T-cell (primary cell): ENCODE measurements around the gene CAMK2D. TPM values are rescaled to one million over a fixed set of nuclear protein-coding genes. Genes with fewer than 3 reads are reported as not detected.

Source experiments
- ATAC-seq, 4 experiments: fragments of 200-7000 bp in 3 of 4; fragments of 150-1000 bp in 1 of 4; cut with Tn5 transposase; replicated peaks in 1 of 4; 1 replicate in 3 of 4; 2 replicates in 1 of 4; pipeline ENCODE4 v1.10.0; 2021; ENCODE audit warnings: moderate library complexity in 3 of 4, mild to moderate bottlenecking in 2 of 4, moderate number of reproducible peaks in 1 of 4
- CTCF ChIA-PET, 2 donors: fragments of 300-600 bp; sonication (Branson Sonifier 250); formaldehyde crosslinking; loops; one replicate each; lab custom pipeline; 2022; ENCODE audit warnings: antibody characterized with exemption in 2 of 2; lab: Charles Lee
- POLR2A ChIA-PET, 2 donors: fragments of 300-600 bp; sonication (Branson Sonifier 250); formaldehyde crosslinking; loops; one replicate each; lab custom pipeline; 2022; ENCODE audit warnings: antibody characterized with exemption in 2 of 2; lab: Charles Lee
- DNase-seq, 35 experiments: peaks; one replicate each; pipeline versions ENCODE4 v3.0.0 to v3.0.0-alpha.2; 2013 to 2023
- H3K27ac ChIP-seq: one replicate; pipeline ENCODE4 v1.5.1; 2013; ENCODE audit warnings: low read length
- H3K27me3 ChIP-seq, 2 experiments: replicated peaks in 1 of 2; 1 replicate in 1 of 2; 2 replicates in 1 of 2; pipeline versions ENCODE4 v1.6.1 to v1.7.0; 2013; ENCODE audit warnings: low read length in 1 of 2, mixed read lengths in 1 of 2; ENCODE audit not compliant: control insufficient read depth in 2 of 2, insufficient read depth in 2 of 2; ENCODE audit errors: extremely low read depth in 1 of 2
- H3K36me3 ChIP-seq, 2 donors: 1 replicate in 1 of 2; 2 replicates in 1 of 2; pipeline versions ENCODE4 v1.6.1 to v1.7.0; 2013; ENCODE audit warnings: low read length in 1 of 2; ENCODE audit not compliant: control insufficient read depth in 2 of 2, insufficient read depth in 1 of 2; ENCODE audit errors: extremely low read depth in 1 of 2
- H3K4me1 ChIP-seq, 2 experiments: 1 replicate in 1 of 2; 2 replicates in 1 of 2; pipeline versions ENCODE4 v1.6.1 to v1.7.0; 2013; ENCODE audit warnings: low read length in 2 of 2, mixed read lengths in 1 of 2; ENCODE audit not compliant: insufficient read depth in 2 of 2, control insufficient read depth in 1 of 2; ENCODE audit errors: extremely low read depth in 1 of 2
- H3K4me3 ChIP-seq, 2 donors: 1 replicate in 1 of 2; 2 replicates in 1 of 2; pipeline versions ENCODE4 v1.5.1 to v1.7.0; 2013; ENCODE audit warnings: mild to moderate bottlenecking in 2 of 2, low read length in 1 of 2, moderate library complexity in 1 of 2; ENCODE audit not compliant: control insufficient read depth in 1 of 2; ENCODE audit errors: extremely low read depth in 1 of 2
- H3K9me3 ChIP-seq: 2 replicates; pipeline ENCODE4 v1.7.0; 2013
- H3K27ac Mint-ChIP-seq, 2 donors: one replicate each; pipeline ENCODE4 v1.8.0; 2020 to 2021; ENCODE audit warnings: mild to moderate bottlenecking in 2 of 2, mixed read lengths in 2 of 2
- H3K27me3 Mint-ChIP-seq, 2 donors: one replicate each; pipeline ENCODE4 v1.8.0; 2021 to 2022; ENCODE audit warnings: mixed read lengths in 2 of 2
- H3K36me3 Mint-ChIP-seq: one replicate; pipeline ENCODE4 v1.8.0; 2021; ENCODE audit warnings: mixed read lengths
- H3K4me1 Mint-ChIP-seq, 3 donors: one replicate each; pipeline ENCODE4 v1.8.0; 2020 to 2022; ENCODE audit warnings: mixed read lengths in 3 of 3, mild to moderate bottlenecking in 1 of 3
- H3K4me3 Mint-ChIP-seq, 3 donors: one replicate each; pipeline ENCODE4 v1.8.0; 2020 to 2022; ENCODE audit warnings: mild to moderate bottlenecking in 3 of 3, mixed read lengths in 3 of 3, moderate library complexity in 3 of 3
- H3K9me3 Mint-ChIP-seq, 3 donors: one replicate each; pipeline ENCODE4 v1.8.0; 2020 to 2022; ENCODE audit warnings: mixed read lengths in 3 of 3
- WGBS: methylation state at CpG from one replicate; pipeline ENCODE4 v1.1.5; 2013; ENCODE audit warnings: missing lambda C conversion rate; ENCODE audit not compliant: insufficient coverage; 5-methylcytosine and 5-hydroxymethylcytosine counted together
- total RNA-seq, 35 experiments: library from RNA in 6 of 35; stranded (reverse) in 6 of 35; fragments of 120-200 nt in 1 of 35; gene quantifications; one replicate each; pipeline versions ENCODE4 v1.2.1 to v1.2.4 and lab custom pipeline; 2013 to 2026

The CAMK2D gene
- total RNA-seq, 5 donors from 2014 or later (not counting 1 experiment from before 2014, with no cell fraction given): 30.9 to 36.2 (median 35.4) TPM

DNA sequence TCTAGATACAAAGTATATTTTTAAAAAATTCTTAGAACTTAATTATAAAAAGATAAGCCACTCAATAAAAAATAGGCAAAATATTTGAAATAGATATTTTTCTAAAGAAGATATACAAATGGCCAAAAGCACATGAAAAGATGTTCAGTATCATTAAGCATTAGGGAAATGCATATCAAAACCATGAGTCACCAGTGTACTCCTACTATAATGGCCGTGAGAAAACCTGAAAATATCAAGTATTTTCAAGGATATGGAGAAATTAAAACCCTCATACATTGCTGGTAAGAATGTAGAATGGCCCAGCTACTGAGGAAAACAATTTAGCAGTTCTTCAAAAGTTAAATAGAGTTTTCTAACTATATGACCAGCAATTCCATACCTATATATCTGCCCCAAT lies 337.9 kb downstream of the CAMK2D start:
- Histone ChIP-seq H3K9me3 (no peaks in the 10 kb centered on the region), H3K4me1 (no peaks in the 10 kb centered on the region), H3K36me3 (no peaks in the 10 kb centered on the region), H3K27ac (no peak overlapping the region), H3K4me3 (no peak overlapping the region), H3K27me3 (no peaks in the 10 kb centered on the region)
- Mint-ChIP-seq H3K9me3 (peaks cover 4 to 32% (median 13%) of the 10 kb centered on the region in 3 donors), H3K27me3 (peaks cover 1 to 4% of the 10 kb centered on the region in 2 donors), H3K36me3 (no peaks in the 10 kb centered on the region), H3K4me1 (no peaks in the 10 kb centered on the region), H3K4me3 (no peak overlapping the region), H3K27ac (no peak overlapping the region)
- ChIA-PET CTCF (no interaction called here), POLR2A (no interaction called here)
- no CpG with 5 or more reads among the region's 1 CpG for WGBS
- ATAC-seq (no peak), DNase-seq (no peak)

DNA sequence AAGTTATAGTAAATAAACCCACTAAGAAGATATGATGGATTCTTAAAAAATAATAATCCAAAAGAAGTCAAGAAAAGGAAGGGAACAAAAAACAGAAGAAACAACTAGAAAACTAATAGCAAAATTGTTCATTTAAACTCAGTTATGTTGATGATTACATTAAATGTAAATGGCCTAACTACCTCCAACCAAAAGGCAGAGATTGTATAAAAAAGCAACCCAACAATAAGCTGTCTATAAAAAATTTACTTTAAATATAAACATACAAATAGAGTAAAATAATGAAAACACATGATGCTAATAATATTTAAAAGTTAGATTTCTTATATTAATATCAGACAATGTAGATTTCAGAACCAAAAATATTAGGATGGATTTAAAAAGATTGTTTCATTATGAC lies 340.6 kb downstream of the CAMK2D start:
- Mint-ChIP-seq H3K4me3 (no peak overlapping the region), H3K27me3 (peaks cover 5 to 12% of the 10 kb centered on the region in 2 donors), H3K36me3 (no peaks in the 10 kb centered on the region), H3K27ac (no peak overlapping the region), H3K4me1 (no peaks in the 10 kb centered on the region), H3K9me3 (peaks cover 4 to 32% (median 13%) of the 10 kb centered on the region in 3 donors)
- H3K9me3 ChIP-seq: no peaks in the 10 kb centered on the region
- CTCF ChIA-PET: no interaction called here
- no peaks in the 10 kb centered on the region for H3K36me3 ChIP-seq
- H3K4me3 ChIP-seq: no peak overlapping the region
- H3K4me1 ChIP-seq: no peaks in the 10 kb centered on the region
- DNase-seq (no peak), ATAC-seq (no peak)
- no peak overlapping the region for H3K27ac ChIP-seq
- POLR2A ChIA-PET: no interaction called here
- H3K27me3 ChIP-seq: peaks cover 0 to 2% of the 10 kb centered on the region in 2 experiments

DNA sequence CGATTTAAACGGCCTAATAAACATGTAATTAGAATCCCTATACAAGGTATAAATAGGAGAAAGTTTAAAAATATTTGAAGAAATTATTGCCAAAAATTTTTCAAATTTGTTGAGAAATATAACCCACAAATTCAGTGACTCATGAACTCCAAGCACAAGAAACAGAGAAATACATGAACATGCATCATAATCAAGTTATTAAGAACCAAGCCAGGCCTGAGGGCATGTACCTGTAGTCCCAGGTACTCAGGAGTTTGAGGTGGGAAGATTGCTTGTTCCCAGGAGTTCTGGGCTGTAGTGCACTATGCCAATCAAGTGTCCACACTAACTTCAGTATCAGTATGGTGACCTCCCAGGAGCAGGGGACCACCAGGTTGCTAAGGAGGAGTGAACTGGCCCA lies 341.9 kb downstream of the CAMK2D start:
- no peak overlapping the region for H3K4me3 ChIP-seq
- peaks cover 5 to 12% of the 10 kb centered on the region in 2 donors for H3K27me3 Mint-ChIP-seq
- ATAC-seq (no peak), DNase-seq (no peak)
- no peak overlapping the region for H3K4me3 Mint-ChIP-seq
- H3K4me1 ChIP-seq: no peaks in the 10 kb centered on the region
- CTCF ChIA-PET: no interaction called here
- H3K9me3 ChIP-seq: no peaks in the 10 kb centered on the region
- peaks cover 4 to 32% (median 13%) of the 10 kb centered on the region in 3 donors for H3K9me3 Mint-ChIP-seq
- H3K36me3 ChIP-seq: no peaks in the 10 kb centered on the region
- H3K36me3 Mint-ChIP-seq: no peaks in the 10 kb centered on the region
- WGBS: no CpG with 5 or more reads among the region's 2 CpGs
- POLR2A ChIA-PET: no interaction called here
- no peaks in the 10 kb centered on the region for H3K4me1 Mint-ChIP-seq
- H3K27me3 ChIP-seq: peaks cover 0 to 2% of the 10 kb centered on the region in 2 experiments
- no peak overlapping the region for H3K27ac Mint-ChIP-seq
- H3K27ac ChIP-seq: no peak overlapping the region

DNA sequence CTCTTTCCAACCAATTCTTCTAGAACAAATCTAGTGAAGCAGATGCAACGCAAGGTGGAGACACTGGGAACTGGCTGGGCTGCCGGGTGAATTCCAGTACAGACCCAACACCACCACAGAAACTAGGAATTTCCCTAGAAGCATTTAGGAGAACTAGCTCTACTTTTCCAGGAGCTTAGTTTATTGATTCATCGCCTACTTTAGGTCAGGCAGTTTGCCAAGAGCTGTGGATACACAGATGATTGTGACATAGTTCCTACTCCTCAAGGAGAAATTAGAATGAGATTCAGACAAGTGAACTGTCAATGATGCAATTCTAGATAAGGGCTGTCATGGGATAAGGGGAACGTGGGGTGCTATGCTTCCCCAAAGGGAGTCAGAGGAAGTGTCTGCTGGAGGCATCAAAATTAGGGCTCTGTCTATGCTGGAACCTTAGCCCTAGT lies 350.0 kb downstream of the CAMK2D start:
- no peaks in the 10 kb centered on the region for H3K4me1 ChIP-seq
- Mint-ChIP-seq H3K4me1 (peaks cover 0 to 4% (median 2%) of the 10 kb centered on the region in 3 donors), H3K36me3 (no peaks in the 10 kb centered on the region), H3K4me3 (no peak overlapping the region), H3K27me3 (peaks cover 4 to 12% of the 10 kb centered on the region in 2 donors), H3K9me3 (no peaks in the 10 kb centered on the region), H3K27ac (no peak overlapping the region)
- WGBS: 14% methylated on average over 1 of the region's 4 CpGs
- no peak overlapping the region for H3K4me3 ChIP-seq
- H3K36me3 ChIP-seq: no peaks in the 10 kb centered on the region
- no peak overlapping the region for H3K27ac ChIP-seq
- H3K9me3 ChIP-seq: no peaks in the 10 kb centered on the region
- ATAC-seq (no peak), DNase-seq (no peak)
- no peaks in the 10 kb centered on the region for H3K27me3 ChIP-seq
- ChIA-PET POLR2A (no interaction called here), CTCF (no interaction called here)

DNA sequence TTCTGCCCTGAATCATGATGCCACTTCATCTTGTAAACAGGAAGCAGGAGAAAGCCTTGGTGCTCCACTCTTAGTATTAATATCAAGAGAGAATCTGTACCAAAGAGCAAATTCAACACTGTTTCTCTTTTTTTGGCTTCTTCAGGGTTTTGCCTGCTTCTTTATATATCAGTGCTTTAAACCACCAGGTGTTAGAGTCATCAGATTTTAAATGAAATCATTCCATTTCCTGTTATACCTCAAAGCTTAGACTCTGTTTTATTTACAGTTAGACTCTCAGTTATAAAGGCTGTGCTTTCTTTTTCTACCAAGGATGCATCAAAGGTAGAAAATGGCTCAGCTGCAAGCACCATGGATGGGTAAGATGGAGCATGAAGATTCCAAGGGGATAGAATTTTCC lies 350.9 kb downstream of the CAMK2D start:
- Histone ChIP-seq H3K27me3 (no peaks in the 10 kb centered on the region), H3K27ac (no peak overlapping the region), H3K9me3 (no peaks in the 10 kb centered on the region), H3K36me3 (no peaks in the 10 kb centered on the region), H3K4me1 (no peaks in the 10 kb centered on the region), H3K4me3 (no peak overlapping the region)
- H3K27ac Mint-ChIP-seq: peak overlapping the region in 1 of 2 donors; percentile 5
- H3K36me3 Mint-ChIP-seq: no peaks in the 10 kb centered on the region
- CTCF ChIA-PET: interaction anchor here in 1 of 2 donors (0.6 kb wide), 1 partner anchor 14 kb away, joined by 4 read pairs; no protein-coding TSS in a partner anchor
- no peak for ATAC-seq
- H3K4me1 Mint-ChIP-seq: peaks cover 0 to 4% (median 2%) of the 10 kb centered on the region in 3 donors
- POLR2A ChIA-PET: no interaction called here
- no peak for DNase-seq
- no peak overlapping the region for H3K4me3 Mint-ChIP-seq
- H3K9me3 Mint-ChIP-seq: no peaks in the 10 kb centered on the region
- peaks cover 4 to 12% of the 10 kb centered on the region in 2 donors for H3K27me3 Mint-ChIP-seq

DNA sequence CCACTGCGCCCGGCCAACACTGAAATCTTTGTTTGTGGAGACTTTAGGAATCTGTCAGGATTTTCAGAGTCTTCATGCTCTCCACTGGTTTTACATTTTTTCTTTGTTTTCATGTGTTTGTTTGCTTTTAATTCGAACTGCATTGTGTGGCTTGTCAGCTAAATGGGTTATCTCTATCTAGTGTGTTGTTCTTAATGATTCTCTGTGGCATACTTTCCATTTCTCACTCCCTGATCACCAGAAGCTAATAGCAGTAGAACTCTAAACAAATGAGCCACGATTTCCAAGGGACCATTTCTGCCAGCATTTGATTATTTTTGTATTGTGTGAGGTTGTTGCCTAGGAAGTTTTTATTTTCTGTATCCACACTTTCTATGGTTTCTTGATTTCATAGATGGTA lies 352.4 kb downstream of the CAMK2D start:
- Mint-ChIP-seq H3K27ac (no peak overlapping the region), H3K4me3 (no peak overlapping the region), H3K27me3 (peaks cover 4 to 12% of the 10 kb centered on the region in 2 donors), H3K9me3 (no peaks in the 10 kb centered on the region), H3K4me1 (peaks cover 0 to 4% (median 2%) of the 10 kb centered on the region in 3 donors), H3K36me3 (no peaks in the 10 kb centered on the region)
- ChIA-PET CTCF (no interaction called here), POLR2A (no interaction called here)
- ATAC-seq: no peak
- H3K4me3 ChIP-seq: no peak overlapping the region
- H3K4me1 ChIP-seq: no peaks in the 10 kb centered on the region
- H3K36me3 ChIP-seq: no peaks in the 10 kb centered on the region
- no peak overlapping the region for H3K27ac ChIP-seq
- no peak for DNase-seq
- no CpG with 5 or more reads among the region's 4 CpGs for WGBS
- H3K9me3 ChIP-seq: no peaks in the 10 kb centered on the region
- H3K27me3 ChIP-seq: no peaks in the 10 kb centered on the region

DNA sequence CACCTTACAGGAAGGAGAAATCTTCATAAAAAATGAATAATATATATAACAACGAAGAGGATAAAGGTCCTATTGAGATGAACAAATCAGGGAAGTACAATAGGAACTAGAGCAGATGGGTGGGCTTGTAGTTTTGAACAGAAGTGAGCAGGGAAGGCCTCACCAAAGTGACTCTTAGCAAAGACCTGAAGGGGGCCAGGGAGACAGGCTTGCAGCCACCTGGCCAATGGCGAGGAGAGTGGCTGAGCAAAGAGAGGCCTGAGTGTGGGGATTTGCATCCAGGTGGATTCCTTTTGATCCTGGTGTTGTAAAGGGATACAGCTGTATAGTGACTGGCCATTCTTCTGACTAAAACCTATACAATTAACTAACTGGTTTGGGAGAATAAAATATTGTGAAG lies 354.1 kb downstream of the CAMK2D start:
- Mint-ChIP-seq H3K27ac (no peak overlapping the region), H3K4me1 (peaks cover 0 to 4% (median 2%) of the 10 kb centered on the region in 3 donors), H3K9me3 (no peaks in the 10 kb centered on the region), H3K36me3 (no peaks in the 10 kb centered on the region), H3K4me3 (no peak overlapping the region), H3K27me3 (peaks cover 4 to 12% of the 10 kb centered on the region in 2 donors)
- H3K36me3 ChIP-seq: no peaks in the 10 kb centered on the region
- no peak for ATAC-seq
- no peaks in the 10 kb centered on the region for H3K27me3 ChIP-seq
- H3K9me3 ChIP-seq: no peaks in the 10 kb centered on the region
- CTCF ChIA-PET: no interaction called here
- no peak overlapping the region for H3K4me3 ChIP-seq
- H3K27ac ChIP-seq: no peak overlapping the region
- WGBS: 40% methylated on average over 1 of the region's 2 CpGs
- no peaks in the 10 kb centered on the region for H3K4me1 ChIP-seq
- no peak for DNase-seq
- POLR2A ChIA-PET: no interaction called here
